Measurements from ENCODE around the gene GPR18. TPM values are rescaled to one million over a fixed set of nuclear protein-coding genes. Genes with fewer than 3 reads are reported as not detected.
"Not testable (repeated sequence)": the region's sequence is repeated elsewhere in the genome, so short reads cannot be mapped to it uniquely, and the experiment has no call there.

Gene GPR18
- total and polyA plus RNA-seq, 5 donors from 2014 or later, result 6.1 to 22.6 (median 8.6) TPM

DNA sequence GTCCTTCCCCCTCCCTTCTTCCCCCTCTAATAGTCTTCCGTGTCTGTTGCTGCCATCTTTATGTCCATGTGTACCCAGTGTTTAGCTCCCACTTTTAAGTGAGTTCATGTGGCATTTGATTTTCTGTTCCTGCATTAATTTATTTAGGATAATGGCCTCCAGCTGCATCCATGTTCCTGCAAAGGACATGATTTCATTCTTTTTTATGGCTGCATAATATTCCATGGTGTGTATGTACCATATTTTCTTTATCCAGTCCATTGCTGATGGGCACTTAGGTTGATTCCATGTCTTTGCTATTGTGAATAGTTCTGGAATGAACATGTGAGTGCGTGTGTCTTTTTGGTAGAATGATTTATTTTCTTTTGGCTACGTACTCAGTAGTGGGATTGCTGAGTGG is 9.0 kb downstream of the GPR18 start:
- H3K27me3 Mint-ChIP-seq; H3K4me1 ChIP-seq (ENCODE audit: control insufficient read depth, insufficient read depth, low read length, poor library complexity, severe bottlenecking); H3K9me3 Mint-ChIP-seq; H3K27ac ChIP-seq (ENCODE audit: insufficient read depth, low read length, poor library complexity, severe bottlenecking); H3K9me3 ChIP-seq (ENCODE audit: control insufficient read depth in 2 of 2, low read length in 2 of 2); ATAC-seq (ENCODE audit: low read depth in 2 of 2); DNase-seq; H3K4me3 Mint-ChIP-seq; H3K4me3 ChIP-seq (ENCODE audit: low read depth, low read length); H3K27me3 ChIP-seq (ENCODE audit: control insufficient read depth, insufficient read depth, low read length): not testable (repeated sequence)
- peaks cover 51% of the 10 kb centered on the region for H3K36me3 Mint-ChIP-seq
- peaks cover 12 to 41% (median 28%) of the 10 kb centered on the region in 4 donors for H3K4me1 Mint-ChIP-seq
- H3K27ac Mint-ChIP-seq, result peak overlapping the region in 1 of 3 donors; percentile 78
- peaks cover 36% of the 10 kb centered on the region for H3K36me3 ChIP-seq (ENCODE audit: control insufficient read depth, insufficient read depth, low read length)

- H3K4me1 Mint-ChIP-seq, result peaks cover 19 to 28% (median 25%) of the 10 kb centered on the region in 4 donors
- no peak overlapping the region for H3K4me3 Mint-ChIP-seq
- H3K36me3 Mint-ChIP-seq, result peaks cover 43% of the 10 kb centered on the region
- no peaks in the 10 kb centered on the region for H3K27me3 ChIP-seq (ENCODE audit: control insufficient read depth, insufficient read depth, low read length)
- DNase-seq, result no peak
- no peak overlapping the region for H3K4me3 ChIP-seq (ENCODE audit: low read depth, low read length)
- no peaks in the 10 kb centered on the region for H3K9me3 ChIP-seq (ENCODE audit: control insufficient read depth in 2 of 2, low read length in 2 of 2)
- no peaks in the 10 kb centered on the region for H3K27me3 Mint-ChIP-seq
- peak overlapping the region in 2 of 3 donors; percentile 7 to 42 for H3K27ac Mint-ChIP-seq
- H3K9me3 Mint-ChIP-seq, result peaks cover 0 to 7% (median 0%) of the 10 kb centered on the region in 7 donors
- H3K36me3 ChIP-seq (ENCODE audit: control insufficient read depth, insufficient read depth, low read length), result peaks cover 34% of the 10 kb centered on the region
- no peak overlapping the region for H3K27ac ChIP-seq (ENCODE audit: insufficient read depth, low read length, poor library complexity, severe bottlenecking)
- no peak for ATAC-seq (ENCODE audit: low read depth in 2 of 2)
- no peaks in the 10 kb centered on the region for H3K4me1 ChIP-seq (ENCODE audit: control insufficient read depth, insufficient read depth, low read length, poor library complexity, severe bottlenecking)
Measured at GRCh38 chr13:99246100-99246499, 12.1 kb downstream of the GPR18 start.

DNA sequence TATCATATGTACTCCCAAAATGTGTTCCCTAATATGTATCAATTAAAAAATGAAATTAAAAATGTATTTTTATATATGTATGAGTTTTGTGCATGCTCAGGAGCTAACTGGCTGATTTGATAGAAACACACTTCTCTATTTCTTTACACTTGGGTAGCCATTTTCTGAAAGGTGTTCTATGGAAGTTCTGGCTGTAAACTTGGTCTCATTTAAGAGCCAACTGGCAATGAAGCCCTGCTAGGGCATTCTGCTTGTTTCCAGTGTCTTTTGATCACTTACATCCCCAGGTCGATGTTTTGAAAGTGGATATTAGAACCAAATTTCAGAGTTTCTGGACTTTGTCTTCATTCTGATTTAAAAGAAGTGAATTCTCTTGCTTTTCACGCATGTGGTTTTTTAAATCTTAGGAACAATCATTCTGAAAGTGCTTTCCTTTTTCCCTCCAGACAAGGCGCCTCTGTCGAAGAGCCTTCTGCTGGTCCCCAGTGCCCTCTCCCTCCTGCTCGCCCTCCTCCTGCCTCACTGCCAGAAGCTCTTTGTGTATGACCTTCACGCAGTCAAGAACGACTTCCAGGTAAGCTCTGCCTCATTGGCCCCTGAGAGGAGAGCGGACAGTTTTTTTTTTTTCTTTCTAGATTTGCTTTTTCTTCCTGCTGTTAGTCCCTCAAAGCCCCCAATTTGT is 20.1 kb downstream of the GPR18 start:
- Mint-ChIP-seq H3K9me3 (no peaks in the 10 kb centered on the region), H3K27me3 (no peaks in the 10 kb centered on the region), H3K27ac (peak overlapping the region; percentile 95 to 99 (median 98)), H3K4me1 (peaks cover 38 to 67% (median 46%) of the 10 kb centered on the region in 4 donors), H3K4me3 (peak overlapping the region; percentile 72 to 93 (median 86)), H3K36me3 (peaks cover 32% of the 10 kb centered on the region)
- DNase-seq (peak; percentile 16 to 66 (median 37)), ATAC-seq (ENCODE audit: low read depth in 2 of 2) (peak; percentile 81 to 83)
- peaks cover 22% of the 10 kb centered on the region for H3K4me1 ChIP-seq (ENCODE audit: control insufficient read depth, insufficient read depth, low read length, poor library complexity, severe bottlenecking)
- no peaks in the 10 kb centered on the region for H3K9me3 ChIP-seq (ENCODE audit: control insufficient read depth in 2 of 2, low read length in 2 of 2)
- peak overlapping the region; percentile 80 for H3K27ac ChIP-seq (ENCODE audit: insufficient read depth, low read length, poor library complexity, severe bottlenecking)
- H3K36me3 ChIP-seq (ENCODE audit: control insufficient read depth, insufficient read depth, low read length), result peaks cover 20% of the 10 kb centered on the region
- H3K27me3 ChIP-seq (ENCODE audit: control insufficient read depth, insufficient read depth, low read length), result no peaks in the 10 kb centered on the region
- H3K4me3 ChIP-seq (ENCODE audit: low read depth, low read length), result peak overlapping the region; percentile 79

DNA sequence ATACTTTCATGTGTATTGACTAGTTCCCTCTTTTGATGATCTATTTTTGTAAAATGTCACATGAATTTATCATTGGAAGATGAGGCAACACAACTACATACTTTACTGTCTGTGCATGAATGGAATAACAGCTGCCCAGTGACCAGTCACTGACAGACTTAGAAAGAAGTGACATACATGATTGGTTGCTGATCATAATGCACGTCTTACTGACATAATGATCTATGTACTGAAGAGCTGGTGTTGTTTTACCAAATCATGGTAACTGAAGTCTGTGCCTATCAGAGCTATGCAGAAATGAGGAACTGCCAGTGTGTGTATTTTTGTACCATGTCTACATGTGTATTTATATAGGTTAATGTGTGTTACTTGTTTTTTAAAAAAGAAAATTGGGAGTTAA is 26.5 kb downstream of the GPR18 start:
- no peaks in the 10 kb centered on the region for H3K27me3 Mint-ChIP-seq
- Histone ChIP-seq H3K4me1 (ENCODE audit: control insufficient read depth, insufficient read depth, low read length, poor library complexity, severe bottlenecking) (peaks cover 25% of the 10 kb centered on the region), H3K27me3 (ENCODE audit: control insufficient read depth, insufficient read depth, low read length) (no peaks in the 10 kb centered on the region), H3K27ac (ENCODE audit: insufficient read depth, low read length, poor library complexity, severe bottlenecking) (peak overlapping the region; percentile 19), H3K4me3 (ENCODE audit: low read depth, low read length) (no peak overlapping the region), H3K36me3 (ENCODE audit: control insufficient read depth, insufficient read depth, low read length) (no peaks in the 10 kb centered on the region), H3K9me3 (ENCODE audit: control insufficient read depth in 2 of 2, low read length in 2 of 2) (no peaks in the 10 kb centered on the region)
- peak overlapping the region in 3 of 4 donors; percentile 17 to 69 (median 40) for H3K4me3 Mint-ChIP-seq
- peak overlapping the region; percentile 49 to 86 (median 52) for H3K27ac Mint-ChIP-seq
- no peak for DNase-seq
- peaks cover 32% of the 10 kb centered on the region for H3K36me3 Mint-ChIP-seq
- no peaks in the 10 kb centered on the region for H3K9me3 Mint-ChIP-seq
- peak in 1 of 2 donors; percentile 19 for ATAC-seq (ENCODE audit: low read depth in 2 of 2)
- H3K4me1 Mint-ChIP-seq, result peaks cover 32 to 78% (median 49%) of the 10 kb centered on the region in 4 donors

DNA sequence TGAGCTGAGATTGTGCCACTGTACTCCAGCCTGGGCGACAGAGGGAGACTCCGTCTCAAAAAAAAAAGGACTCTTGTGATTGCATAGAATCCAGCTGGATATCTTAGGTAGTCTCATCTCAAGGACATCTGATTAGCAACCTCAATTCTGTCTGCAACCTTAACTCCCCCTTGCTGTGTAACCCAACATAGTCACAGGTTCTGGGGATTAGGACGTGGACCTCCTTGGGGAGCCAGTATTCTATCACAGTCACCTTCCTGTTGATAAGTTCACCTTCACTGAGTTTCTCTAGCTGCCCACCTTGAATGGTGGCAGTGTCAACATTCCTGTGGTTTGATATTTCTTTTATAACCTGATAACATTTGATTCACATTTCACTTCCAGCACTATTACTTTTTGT is 27.2 kb downstream of the GPR18 start:
- no peaks in the 10 kb centered on the region for H3K27me3 ChIP-seq (ENCODE audit: control insufficient read depth, insufficient read depth, low read length)
- H3K4me1 ChIP-seq (ENCODE audit: control insufficient read depth, insufficient read depth, low read length, poor library complexity, severe bottlenecking), result peaks cover 28% of the 10 kb centered on the region
- ATAC-seq (ENCODE audit: low read depth in 2 of 2) (no peak), DNase-seq (no peak)
- H3K36me3 Mint-ChIP-seq, result peaks cover 38% of the 10 kb centered on the region
- no peak overlapping the region for H3K27ac ChIP-seq (ENCODE audit: insufficient read depth, low read length, poor library complexity, severe bottlenecking)
- no peak overlapping the region for H3K27ac Mint-ChIP-seq
- H3K4me3 ChIP-seq (ENCODE audit: low read depth, low read length), result no peak overlapping the region
- no peak overlapping the region for H3K4me3 Mint-ChIP-seq
- no peaks in the 10 kb centered on the region for H3K27me3 Mint-ChIP-seq
- no peaks in the 10 kb centered on the region for H3K36me3 ChIP-seq (ENCODE audit: control insufficient read depth, insufficient read depth, low read length)
- H3K9me3 ChIP-seq (ENCODE audit: control insufficient read depth in 2 of 2, low read length in 2 of 2), result no peaks in the 10 kb centered on the region
- H3K9me3 Mint-ChIP-seq, result no peaks in the 10 kb centered on the region
- H3K4me1 Mint-ChIP-seq, result peaks cover 37 to 78% (median 52%) of the 10 kb centered on the region in 4 donors

DNA sequence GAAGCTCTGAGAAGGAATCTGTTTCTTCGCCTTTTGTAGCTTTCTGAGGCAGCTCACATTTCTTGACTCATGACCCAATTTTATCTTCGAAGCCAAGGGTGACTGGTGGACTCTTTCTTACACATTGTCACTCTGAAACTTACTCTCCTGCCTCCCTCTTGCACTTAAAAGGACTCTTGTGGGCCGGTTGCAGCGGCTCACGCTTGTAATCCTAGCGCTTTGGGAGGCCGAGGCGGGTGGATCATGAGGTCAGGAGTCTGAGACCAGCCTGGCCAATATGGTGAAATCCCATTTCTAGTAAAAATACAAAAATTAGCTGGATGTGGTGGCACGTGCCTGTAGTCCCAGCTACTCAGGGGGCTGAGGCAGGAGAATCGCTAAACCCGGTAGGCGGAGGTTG is 27.6 kb downstream of the GPR18 start:
- H3K4me3 Mint-ChIP-seq; DNase-seq; H3K27me3 Mint-ChIP-seq; H3K27ac ChIP-seq (ENCODE audit: insufficient read depth, low read length, poor library complexity, severe bottlenecking); ATAC-seq (ENCODE audit: low read depth in 2 of 2); H3K36me3 ChIP-seq (ENCODE audit: control insufficient read depth, insufficient read depth, low read length); H3K27me3 ChIP-seq (ENCODE audit: control insufficient read depth, insufficient read depth, low read length); H3K4me3 ChIP-seq (ENCODE audit: low read depth, low read length); H3K9me3 Mint-ChIP-seq; H3K9me3 ChIP-seq (ENCODE audit: control insufficient read depth in 2 of 2, low read length in 2 of 2): not testable (repeated sequence)
- H3K4me1 ChIP-seq (ENCODE audit: control insufficient read depth, insufficient read depth, low read length, poor library complexity, severe bottlenecking), result peaks cover 30% of the 10 kb centered on the region
- H3K4me1 Mint-ChIP-seq, result peaks cover 37 to 78% (median 55%) of the 10 kb centered on the region in 4 donors
- H3K27ac Mint-ChIP-seq, result peak overlapping the region in 1 of 3 donors; percentile 72
- peaks cover 41% of the 10 kb centered on the region for H3K36me3 Mint-ChIP-seq

DNA sequence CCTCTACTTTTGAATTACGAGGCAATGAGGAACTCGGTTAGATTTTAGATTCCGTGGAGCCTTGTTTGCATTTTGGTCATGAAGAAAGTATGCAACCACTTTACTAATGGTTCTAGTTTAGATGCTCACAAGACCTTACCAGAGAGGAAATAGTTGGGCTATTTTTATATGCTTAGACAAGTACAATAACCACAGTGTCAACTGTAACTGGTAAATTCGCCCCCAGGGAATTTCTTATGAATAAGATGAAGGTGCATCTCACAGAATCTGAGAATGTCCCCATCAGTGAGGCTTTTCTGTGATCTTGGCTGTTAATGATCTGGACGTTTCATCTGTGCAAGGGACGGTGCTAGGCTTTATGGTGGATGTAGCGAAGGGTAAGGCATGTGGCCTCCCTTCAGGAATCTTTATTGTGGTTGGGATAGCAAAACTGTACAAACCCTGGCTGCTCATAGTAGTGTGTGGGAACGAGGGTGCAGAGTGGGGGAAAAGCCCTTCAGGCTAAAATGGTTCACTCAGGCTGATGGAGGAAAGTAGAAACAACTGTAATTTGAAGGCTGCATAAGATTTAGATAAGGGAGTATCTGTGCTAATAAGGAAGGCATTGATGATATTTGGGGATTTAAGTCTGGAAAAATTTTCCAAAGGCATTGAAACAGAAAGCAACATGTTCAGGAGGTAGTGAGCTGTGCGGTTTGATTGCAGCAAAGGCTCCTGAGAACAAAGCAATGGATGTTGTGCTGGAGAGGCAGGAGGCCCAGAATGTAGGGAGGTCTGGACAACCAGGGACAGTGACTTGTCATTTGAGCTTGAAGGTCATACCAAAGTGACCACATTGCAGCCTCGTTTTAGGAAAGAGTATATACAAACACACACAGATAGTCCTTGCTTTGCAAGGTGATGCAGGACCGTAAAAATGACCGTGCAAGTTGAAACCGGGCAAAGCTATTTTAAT is 29.2 kb downstream of the GPR18 start:
- Histone ChIP-seq H3K4me1 (ENCODE audit: control insufficient read depth, insufficient read depth, low read length, poor library complexity, severe bottlenecking) (peaks cover 35% of the 10 kb centered on the region), H3K4me3 (ENCODE audit: low read depth, low read length) (peak overlapping the region; percentile 63), H3K27me3 (ENCODE audit: control insufficient read depth, insufficient read depth, low read length) (no peaks in the 10 kb centered on the region), H3K36me3 (ENCODE audit: control insufficient read depth, insufficient read depth, low read length) (no peaks in the 10 kb centered on the region), H3K9me3 (ENCODE audit: control insufficient read depth in 2 of 2, low read length in 2 of 2) (no peaks in the 10 kb centered on the region), H3K27ac (ENCODE audit: insufficient read depth, low read length, poor library complexity, severe bottlenecking) (no peak overlapping the region)
- H3K27me3 Mint-ChIP-seq, result no peaks in the 10 kb centered on the region
- ATAC-seq (ENCODE audit: low read depth in 2 of 2) (peak; percentile 61 to 63), DNase-seq (no peak)
- peak overlapping the region; percentile 0 to 85 (median 62) for H3K4me3 Mint-ChIP-seq
- peaks cover 33% of the 10 kb centered on the region for H3K36me3 Mint-ChIP-seq
- H3K9me3 Mint-ChIP-seq, result no peaks in the 10 kb centered on the region
- H3K27ac Mint-ChIP-seq, result peak overlapping the region; percentile 44 to 70 (median 57)
- H3K4me1 Mint-ChIP-seq, result peaks cover 35 to 79% (median 56%) of the 10 kb centered on the region in 4 donors

All from CD4-positive, CD25-positive, alpha-beta regulatory T cell (primary cell).